HepG2 (cell line): ENCODE measurements around the gene CPEB4. TPM values are rescaled to one million over a fixed set of nuclear protein-coding genes. Genes with fewer than 3 reads are reported as not detected.

Experiments used
- CHD2 ChIP-seq: IDR thresholded peaks from 2 replicates; pipeline ENCODE4 v1.6.1; 2011; ENCODE audit warnings: low read depth, low read length, improper control_type of control experiment
- CREB1 ChIP-seq, 2 experiments: fragments of 450-650 bp in 1 of 2; IDR thresholded peaks; 2 replicates each; pipeline ENCODE4 v1.6.1; 2016 to 2017; ENCODE audit warnings: control low read depth in 1 of 2, mild to moderate bottlenecking in 1 of 2, missing compliant biosample characterization in 1 of 2, missing genetic modification characterization in 1 of 2
- GZF1 ChIP-seq: sonication (generic); formaldehyde crosslinking; IDR thresholded peaks from 2 replicates; pipeline ENCODE4 v1.5.1; 2020; ENCODE audit warnings: mild to moderate bottlenecking, missing genetic modification reagents
- HDAC1 ChIP-seq: sonication (generic); formaldehyde crosslinking; IDR thresholded peaks from 2 replicates; pipeline ENCODE4 v1.5.1; 2020; ENCODE audit warnings: mild to moderate bottlenecking, missing genetic modification reagents
- HOXA9 ChIP-seq: sonication (generic); formaldehyde crosslinking; IDR thresholded peaks from 2 replicates; pipeline ENCODE4 v1.8.1; 2022; ENCODE audit warnings: missing genetic modification reagents, mild to moderate bottlenecking, moderate library complexity, borderline replicate concordance
- ISL2 ChIP-seq: sonication (generic); formaldehyde crosslinking; IDR thresholded peaks from 2 replicates; pipeline ENCODE4 v1.5.0; 2020; ENCODE audit warnings: missing genetic modification reagents
- NR1H2 ChIP-seq: sonication (generic); formaldehyde crosslinking; IDR thresholded peaks from 2 replicates; pipeline ENCODE4 v1.8.1; 2022; ENCODE audit warnings: low read depth, missing genetic modification reagents, borderline replicate concordance
- SP140L ChIP-seq: sonication (generic); formaldehyde crosslinking; IDR thresholded peaks from 2 replicates; pipeline ENCODE4 v1.4.0; 2020; ENCODE audit warnings: missing genetic modification reagents, borderline replicate concordance
- ZBTB49 ChIP-seq: sonication (generic); formaldehyde crosslinking; IDR thresholded peaks from 2 replicates; pipeline ENCODE4 v1.4.0; 2020; ENCODE audit warnings: missing genetic modification reagents, borderline replicate concordance
- ZFP82 ChIP-seq: sonication (generic); formaldehyde crosslinking; IDR thresholded peaks from 2 replicates; pipeline ENCODE4 v1.5.1; 2020; ENCODE audit warnings: mild to moderate bottlenecking, missing genetic modification reagents, borderline replicate concordance
- ZNF234 ChIP-seq: sonication (generic); formaldehyde crosslinking; conservative IDR thresholded peaks from 2 replicates; pipeline ENCODE4 v1.5.1; 2020; ENCODE audit warnings: mild to moderate bottlenecking, missing genetic modification reagents
- ZNF350 ChIP-seq: sonication (generic); formaldehyde crosslinking; IDR thresholded peaks from 2 replicates; pipeline ENCODE4 v1.4.0; 2020; ENCODE audit warnings: mild to moderate bottlenecking, low read depth, missing genetic modification reagents, borderline replicate concordance
- ZNF367 ChIP-seq: sonication (generic); formaldehyde crosslinking; IDR thresholded peaks from 2 replicates; pipeline ENCODE4 v1.4.0; 2020; ENCODE audit warnings: missing genetic modification reagents, borderline replicate concordance
- ZNF383 ChIP-seq: sonication (generic); formaldehyde crosslinking; IDR thresholded peaks from 2 replicates; pipeline ENCODE4 v1.4.0; 2020; ENCODE audit warnings: missing genetic modification reagents, mild to moderate bottlenecking, borderline replicate concordance
- ZNF570 ChIP-seq: sonication (generic); formaldehyde crosslinking; IDR thresholded peaks from 2 replicates; pipeline ENCODE4 v1.4.0; 2020; ENCODE audit warnings: mild to moderate bottlenecking, missing genetic modification reagents, borderline replicate concordance
- ZNF577 ChIP-seq: sonication (generic); formaldehyde crosslinking; IDR thresholded peaks from 2 replicates; pipeline ENCODE4 v1.4.0; 2020; ENCODE audit warnings: mild to moderate bottlenecking, low read depth, missing genetic modification reagents, borderline replicate concordance
- ZNF7 ChIP-seq: IDR thresholded peaks from 2 replicates; pipeline ENCODE4 v1.6.1; 2016; ENCODE audit warnings: missing biosample characterization, missing genetic modification reagents
- ZNF746 ChIP-seq: sonication (generic); formaldehyde crosslinking; IDR thresholded peaks from 2 replicates; pipeline ENCODE4 v1.8.0; 2022; ENCODE audit warnings: mild to moderate bottlenecking, missing genetic modification reagents
- ZNF776 ChIP-seq: sonication (generic); formaldehyde crosslinking; IDR thresholded peaks from 2 replicates; pipeline ENCODE4 v1.4.0; 2020; ENCODE audit warnings: mild to moderate bottlenecking, missing genetic modification reagents
- ZNF792 ChIP-seq: IDR thresholded peaks from 2 replicates; pipeline ENCODE4 v1.6.1; 2016
- ZSCAN5A ChIP-seq: sonication (generic); formaldehyde crosslinking; IDR thresholded peaks from 2 replicates; pipeline ENCODE4 v1.8.0; 2022; ENCODE audit warnings: mild to moderate bottlenecking, missing genetic modification reagents, borderline replicate concordance
- polyA plus RNA-seq, 8 experiments: library from polyadenylated mRNA; depleted of rRNA in 3 of 8; stranded (reverse) in 7 of 8; unstranded in 1 of 8; fragments of >200 nt; fragmentation: Illumina TruSeq in 4 of 8; extraction: Trizol in 4 of 8; gene quantifications; 2 replicates each; pipeline versions ENCODE4 v1.2.1 to v1.2.3, GENCODE V29; 2011 to 2016; ENCODE audit warnings: low read depth in 4 of 8, missing spikeins in 1 of 8, mixed read lengths in 1 of 8; ENCODE audit not compliant: insufficient read depth in 1 of 8
- total RNA-seq, 5 experiments: library from RNA; depleted of rRNA; stranded (reverse); fragments of >200 nt; fragmentation: Illumina TruSeq; extraction: Trizol; gene quantifications; 2 replicates each; pipeline ENCODE4 v1.2.3, GENCODE V29; 2016; ENCODE audit warnings: low read depth in 1 of 5
- TF ChIP-seq, protein P1 (sequence below): sonication (generic); formaldehyde crosslinking; IDR thresholded peaks from 2 replicates; pipeline ENCODE4 v1.5.1; 2020; ENCODE audit warnings: missing genetic modification reagents, mild to moderate bottlenecking, borderline replicate concordance
- TF ChIP-seq, protein P2 (sequence below): sonication (generic); formaldehyde crosslinking; IDR thresholded peaks from 2 replicates; pipeline ENCODE4 v1.4.0; 2020; ENCODE audit warnings: missing genetic modification reagents

CPEB4 gene
- total and polyA plus RNA-seq, 2 of the 13 experiments (the other 11 are each of a cell fraction or from before 2014, with no cell fraction given): 7.7 to 26.7 TPM

DNA sequence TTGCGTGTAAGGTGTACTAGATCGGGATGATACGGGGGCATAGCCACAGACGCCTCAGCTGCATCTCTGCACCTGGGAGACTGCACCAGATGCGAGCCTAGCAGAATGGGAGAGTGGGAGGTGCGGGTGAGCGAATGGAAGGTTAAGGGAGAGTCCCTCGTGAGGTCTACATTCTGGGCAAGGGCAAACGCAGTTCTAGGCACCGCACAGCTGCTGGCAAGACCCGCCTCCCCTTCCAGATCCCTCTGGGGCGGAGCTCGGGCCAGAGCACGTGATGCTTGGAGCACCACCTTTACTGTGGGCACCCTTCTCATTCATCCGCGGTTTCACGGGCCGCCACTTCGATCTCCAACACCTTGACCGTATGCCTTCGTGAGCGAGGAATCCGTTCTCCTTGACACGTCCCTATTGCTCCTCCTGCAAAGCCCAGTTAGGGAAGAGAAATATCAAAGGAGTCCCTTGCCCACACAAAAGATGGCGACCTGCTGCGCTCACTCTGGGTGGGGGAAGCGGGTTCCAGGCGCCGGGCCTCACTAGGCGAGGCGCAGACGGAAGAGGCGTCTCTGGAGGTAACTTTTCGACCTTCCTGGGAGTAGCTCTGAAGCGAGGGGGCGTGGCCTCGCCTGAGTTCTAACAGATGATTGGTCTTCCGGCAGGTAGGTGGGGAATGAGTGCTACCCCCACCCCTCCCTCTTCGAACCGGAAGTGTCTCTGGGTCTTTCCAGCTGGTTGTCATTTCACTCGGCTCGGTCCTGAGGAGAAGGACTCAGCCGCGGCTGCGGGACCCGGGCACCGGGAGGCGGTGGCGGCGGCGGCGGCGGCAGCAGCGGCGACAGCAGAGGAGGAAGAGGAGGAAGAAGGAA, at the start of gene CPEB4 (continued):
- TF ChIP-seq ZBTB49 (CRISPR knock-in tag) (no peak), ZFP82 (CRISPR knock-in tag) (peak; percentile 72; the same call in 1 of the 2 replicates), HDAC1 (CRISPR knock-in tag) (peak; percentile 99), CHD2 (no peak; the same call in 1 of the 2 replicates), ISL2 (CRISPR knock-in tag) (peak; percentile 48), ZNF350 (peak; percentile 92), ZNF570 (CRISPR knock-in tag) (no peak), ZSCAN5A (CRISPR knock-in tag) (peak; percentile 37; the same call in 1 of the 2 replicates), ZNF577 (CRISPR knock-in tag) (no peak), ZNF367 (CRISPR knock-in tag) (no peak), SP140L (CRISPR knock-in tag) (peak; percentile 47; the same call in 1 of the 2 replicates), HOXA9 (no peak), ZNF792 (CRISPR knock-in tag) (no peak), ZNF7 (no peak), ZNF234 (0 out of 2 replicates have a peak, but pooled peaks have one; percentile 57), NR1H2 (CRISPR knock-in tag) (no peak), ZNF746 (CRISPR knock-in tag) (no peak), GZF1 (CRISPR knock-in tag) (0 out of 2 replicates have a peak, but pooled peaks have one; percentile 43), ZNF776 (CRISPR knock-in tag) (no peak), CREB1 (IDR thresholded peaks at IDR 0.05) (peak; percentile 55; the same call in 1 of the 2 replicates), CREB1 (CRISPR knock-in tag; IDR thresholded peaks at IDR 0.05) (peak; percentile 86), ZNF383 (CRISPR knock-in tag) (no peak; the same call in 1 of the 2 replicates)
- TF ChIP-seq, protein P1, sequence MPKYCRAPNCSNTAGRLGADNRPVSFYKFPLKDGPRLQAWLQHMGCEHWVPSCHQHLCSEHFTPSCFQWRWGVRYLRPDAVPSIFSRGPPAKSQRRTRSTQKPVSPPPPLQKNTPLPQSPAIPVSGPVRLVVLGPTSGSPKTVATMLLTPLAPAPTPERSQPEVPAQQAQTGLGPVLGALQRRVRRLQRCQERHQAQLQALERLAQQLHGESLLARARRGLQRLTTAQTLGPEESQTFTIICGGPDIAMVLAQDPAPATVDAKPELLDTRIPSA: no peak
- TF ChIP-seq, protein P2, sequence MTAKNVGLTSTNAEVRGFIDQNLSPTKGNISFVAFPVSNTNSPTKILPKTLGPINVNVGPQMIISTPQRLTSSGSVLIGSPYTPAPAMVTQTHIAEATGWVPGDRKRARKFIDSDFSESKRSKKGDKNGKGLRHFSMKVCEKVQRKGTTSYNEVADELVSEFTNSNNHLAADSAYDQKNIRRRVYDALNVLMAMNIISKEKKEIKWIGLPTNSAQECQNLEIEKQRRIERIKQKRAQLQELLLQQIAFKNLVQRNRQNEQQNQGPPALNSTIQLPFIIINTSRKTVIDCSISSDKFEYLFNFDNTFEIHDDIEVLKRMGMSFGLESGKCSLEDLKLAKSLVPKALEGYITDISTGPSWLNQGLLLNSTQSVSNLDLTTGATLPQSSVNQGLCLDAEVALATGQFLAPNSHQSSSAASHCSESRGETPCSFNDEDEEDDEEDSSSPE (CRISPR knock-in tag): 0 out of 2 replicates have a peak, but pooled peaks have one; percentile 23
